Astrocyte (in vitro differentiated cells and primary cell): ENCODE data around the gene BCL2.

Source experiments
- EZH2 ChIP-seq: IDR thresholded peaks from 2 replicates; pipeline ENCODE4 v1.6.1; 2012; ENCODE audit warnings: mild to moderate bottlenecking, low read length, inconsistent platforms; ENCODE audit not compliant: insufficient read depth
- TF ChIP-seq, protein P1 (sequence below): IDR thresholded peaks from 2 replicates; pipeline ENCODE4 v1.5.1; 2011; ENCODE audit warnings: low read depth, mild to moderate bottlenecking, inconsistent platforms, low read length, moderate library complexity; ENCODE audit not compliant: insufficient read depth

DNA sequence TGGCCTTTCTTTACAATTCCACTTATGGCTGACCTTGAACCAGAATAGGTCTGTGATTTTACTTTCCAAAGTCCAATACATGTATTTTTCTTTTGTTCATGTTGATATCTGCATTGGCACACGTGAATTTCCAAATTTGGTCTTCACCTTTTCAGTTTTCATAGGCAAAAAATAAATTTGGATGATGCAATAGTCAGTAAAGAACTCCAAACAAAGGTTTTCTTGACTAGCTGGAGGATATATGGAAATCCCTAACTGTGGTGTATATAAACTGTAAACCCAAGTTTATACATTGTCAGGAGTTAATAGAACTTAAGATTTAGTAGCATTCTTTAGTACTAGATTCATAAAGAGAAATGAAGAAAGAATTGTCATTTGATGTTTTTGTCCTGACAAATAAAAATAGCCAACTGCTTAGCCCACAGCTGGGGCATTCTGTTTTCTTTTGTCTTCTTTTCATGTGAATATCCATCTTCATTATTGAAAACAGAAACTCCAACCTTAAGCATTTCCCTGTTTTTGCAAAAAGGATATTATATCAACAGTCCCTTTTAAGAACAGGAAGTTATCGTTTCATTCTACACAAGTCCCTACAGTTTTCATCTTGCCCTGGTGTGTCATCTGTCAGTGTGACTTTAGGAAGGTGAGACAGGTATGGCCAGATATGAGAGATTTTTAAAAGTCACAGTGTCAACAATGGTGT, 132.9 kb downstream of the BCL2 start:
- TF ChIP-seq, protein P1, sequence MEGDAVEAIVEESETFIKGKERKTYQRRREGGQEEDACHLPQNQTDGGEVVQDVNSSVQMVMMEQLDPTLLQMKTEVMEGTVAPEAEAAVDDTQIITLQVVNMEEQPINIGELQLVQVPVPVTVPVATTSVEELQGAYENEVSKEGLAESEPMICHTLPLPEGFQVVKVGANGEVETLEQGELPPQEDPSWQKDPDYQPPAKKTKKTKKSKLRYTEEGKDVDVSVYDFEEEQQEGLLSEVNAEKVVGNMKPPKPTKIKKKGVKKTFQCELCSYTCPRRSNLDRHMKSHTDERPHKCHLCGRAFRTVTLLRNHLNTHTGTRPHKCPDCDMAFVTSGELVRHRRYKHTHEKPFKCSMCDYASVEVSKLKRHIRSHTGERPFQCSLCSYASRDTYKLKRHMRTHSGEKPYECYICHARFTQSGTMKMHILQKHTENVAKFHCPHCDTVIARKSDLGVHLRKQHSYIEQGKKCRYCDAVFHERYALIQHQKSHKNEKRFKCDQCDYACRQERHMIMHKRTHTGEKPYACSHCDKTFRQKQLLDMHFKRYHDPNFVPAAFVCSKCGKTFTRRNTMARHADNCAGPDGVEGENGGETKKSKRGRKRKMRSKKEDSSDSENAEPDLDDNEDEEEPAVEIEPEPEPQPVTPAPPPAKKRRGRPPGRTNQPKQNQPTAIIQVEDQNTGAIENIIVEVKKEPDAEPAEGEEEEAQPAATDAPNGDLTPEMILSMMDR = no peak
- no peak for TF ChIP-seq EZH2
